Measurements from ENCODE around the gene RAPGEF2.
A peak's percentile ranks its signal among the peaks of the same experiment; 100 is the strongest.

Gene RAPGEF2

DNA sequence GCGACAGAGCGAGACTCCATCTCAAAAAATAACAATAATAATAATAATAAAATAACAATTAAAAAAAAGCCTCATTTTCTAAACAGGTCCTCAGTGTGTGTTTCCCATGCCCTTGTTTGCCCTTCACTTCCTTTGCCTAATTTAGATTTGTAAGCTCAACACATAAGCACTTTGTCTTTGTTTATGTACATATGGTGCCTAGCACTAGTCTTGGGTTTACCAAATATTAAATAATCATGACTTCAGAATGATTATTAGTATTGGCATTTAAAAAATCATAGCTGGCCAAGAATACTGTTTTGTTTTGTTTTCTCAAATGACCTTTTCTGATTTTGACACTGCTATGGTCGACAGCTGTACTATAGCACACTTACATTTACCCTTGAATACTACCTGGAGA, 6.4 kb upstream of the RAPGEF2 start:
- no peak overlapping the region for H3K4me2 ChIP-seq
- no peak overlapping the region for H3K27ac ChIP-seq
- peaks cover 0 to 5% (median 0%) of the 10 kb centered on the region in 10 experiments; a peak in 5 of 20 replicates for H3K4me1 ChIP-seq
- no peaks in the 10 kb centered on the region for H3K9me3 ChIP-seq (replicated peaks in 1 of 11)
- no peaks in the 10 kb centered on the region; a peak in 1 of 22 replicates for H3K27me3 ChIP-seq
- no peaks in the 10 kb centered on the region for H4K20me1 ChIP-seq
- H3K9ac ChIP-seq = no peak overlapping the region
- H3K4me3 ChIP-seq = no peak overlapping the region
- H3K36me3 ChIP-seq = no peaks in the 10 kb centered on the region
- no peak for TF ChIP-seq Cebpa-rat (IDR thresholded peaks at IDR 0.05)

DNA sequence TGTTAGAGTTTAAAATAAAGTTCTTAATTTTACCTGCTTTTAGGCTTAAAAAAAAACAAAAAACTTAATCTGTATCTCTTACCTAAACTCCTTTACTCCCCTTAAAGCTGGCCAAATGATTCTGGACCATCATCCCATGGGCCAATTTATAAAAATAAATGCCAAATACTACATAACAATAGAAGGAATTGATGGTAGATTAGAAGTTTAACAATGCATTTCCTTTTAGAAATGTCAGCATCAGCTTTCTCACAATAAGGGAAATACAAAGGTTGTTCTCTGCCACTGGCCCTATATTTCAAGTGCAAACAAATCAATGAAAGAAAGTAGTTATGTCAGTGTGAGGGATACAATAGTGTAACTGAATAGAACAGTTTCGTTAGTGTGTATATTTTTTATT, 5.7 kb upstream of the RAPGEF2 start:
- H3K9me3 ChIP-seq (replicated peaks in 1 of 11) = no peaks in the 10 kb centered on the region
- no peaks in the 10 kb centered on the region for H3K36me3 ChIP-seq
- H3K9ac ChIP-seq = no peak overlapping the region
- H3K27ac ChIP-seq = no peak overlapping the region
- H3K4me2 ChIP-seq = no peak overlapping the region
- no peaks in the 10 kb centered on the region for H4K20me1 ChIP-seq
- peaks cover 0 to 6% (median 2%) of the 10 kb centered on the region in 11 experiments; a peak in 5 of 22 replicates for H3K27me3 ChIP-seq
- peaks cover 0 to 12% (median 2%) of the 10 kb centered on the region in 10 experiments; a peak in 9 of 20 replicates for H3K4me1 ChIP-seq
- no peak overlapping the region for H3K4me3 ChIP-seq
- TF ChIP-seq Cebpa-rat (IDR thresholded peaks at IDR 0.05) = no peak

GRCh38 chr4:159097785-159098184, 5.1 kb upstream of the RAPGEF2 start:
- no peaks in the 10 kb centered on the region for H3K36me3 ChIP-seq
- no peak for TF ChIP-seq Cebpa-rat (IDR thresholded peaks at IDR 0.05)
- H4K20me1 ChIP-seq = no peaks in the 10 kb centered on the region
- no peaks in the 10 kb centered on the region for H3K9me3 ChIP-seq (replicated peaks in 1 of 11)
- no peak overlapping the region for H3K9ac ChIP-seq
- H3K4me3 ChIP-seq = no peak overlapping the region
- H3K27me3 ChIP-seq = peaks cover 0 to 10% (median 7%) of the 10 kb centered on the region in 11 experiments; a peak in 5 of 22 replicates
- no peak overlapping the region for H3K27ac ChIP-seq
- no peak overlapping the region for H3K4me2 ChIP-seq
- H3K4me1 ChIP-seq = peaks cover 0 to 16% (median 6%) of the 10 kb centered on the region in 10 experiments; a peak in 9 of 20 replicates

- no peak overlapping the region for H3K4me3 ChIP-seq
- no peaks in the 10 kb centered on the region for H3K9me3 ChIP-seq (replicated peaks in 1 of 11)
- H3K27ac ChIP-seq = no peak overlapping the region
- H3K4me2 ChIP-seq = no peak overlapping the region
- H3K9ac ChIP-seq = no peak overlapping the region
- H4K20me1 ChIP-seq = peaks cover 0 to 4% (median 0%) of the 10 kb centered on the region in 11 experiments; a peak in 3 of 22 replicates
- H3K36me3 ChIP-seq = no peaks in the 10 kb centered on the region
- no peak for TF ChIP-seq Cebpa-rat (IDR thresholded peaks at IDR 0.05)
- H3K4me1 ChIP-seq = peaks cover 0 to 16% (median 6%) of the 10 kb centered on the region in 10 experiments; a peak in 9 of 20 replicates
- peaks cover 0 to 10% (median 7%) of the 10 kb centered on the region in 11 experiments; a peak in 5 of 22 replicates for H3K27me3 ChIP-seq
Observed at GRCh38 chr4:159098482-159099127, 4.3 kb upstream of the RAPGEF2 start.

DNA sequence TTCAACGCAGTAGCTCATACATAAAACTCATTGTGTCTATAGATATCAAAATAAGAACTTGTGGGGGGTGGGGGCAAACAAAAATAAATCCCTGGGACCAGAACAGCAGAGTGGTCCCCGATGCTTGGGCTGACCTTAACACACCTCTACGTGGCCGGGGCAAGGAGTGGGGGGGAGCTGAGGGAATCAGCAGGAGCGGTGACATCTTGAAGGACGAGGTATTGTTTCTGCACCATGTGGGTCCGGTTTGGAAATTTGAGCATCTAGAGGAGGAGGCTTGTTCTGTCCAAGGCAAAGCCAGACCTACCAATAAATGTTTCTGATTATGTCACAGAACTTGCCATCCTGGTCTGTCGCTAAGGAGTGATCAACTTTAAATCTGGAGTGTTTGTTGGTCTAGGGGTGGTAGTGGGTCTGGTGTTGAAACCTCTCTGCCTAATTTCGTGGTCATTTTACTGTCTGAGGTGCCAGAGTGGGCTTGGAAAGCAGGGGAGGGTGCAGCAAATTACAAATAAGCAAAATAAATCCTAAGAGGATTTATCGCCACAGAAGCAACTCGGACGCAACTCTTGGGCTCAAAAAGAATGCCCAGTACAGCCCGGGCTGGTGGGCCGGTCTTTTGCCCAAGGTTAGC, 774 bp upstream of the RAPGEF2 start:
- peak overlapping the region; percentile 86 to 98 (median 94) for H3K9ac ChIP-seq
- no peaks in the 10 kb centered on the region for H3K36me3 ChIP-seq
- H3K9me3 ChIP-seq (replicated peaks in 1 of 11) = no peaks in the 10 kb centered on the region
- peak overlapping the region in 9 of 11 experiments; percentile 51 to 98 (median 95); a peak in 14 of 22 replicates for H3K27ac ChIP-seq
- H4K20me1 ChIP-seq = peaks cover 18 to 35% (median 31%) of the 10 kb centered on the region in 11 experiments; a peak in 21 of 22 replicates
- H3K4me2 ChIP-seq = peak overlapping the region; percentile 80 to 95 (median 92)
- peaks cover 19 to 42% (median 26%) of the 10 kb centered on the region in 10 experiments for H3K4me1 ChIP-seq
- peak overlapping the region; percentile 80 to 100 (median 97) for H3K4me3 ChIP-seq
- H3K27me3 ChIP-seq = peaks cover 0 to 10% (median 7%) of the 10 kb centered on the region in 11 experiments; a peak in 5 of 22 replicates
- no peak for TF ChIP-seq Cebpa-rat (IDR thresholded peaks at IDR 0.05)

GRCh38 chr4:159103384-159103990, 608 bp downstream of the RAPGEF2 start:
- H3K36me3 ChIP-seq = no peaks in the 10 kb centered on the region
- peak overlapping the region; percentile 86 to 98 (median 94) for H3K9ac ChIP-seq
- H3K27ac ChIP-seq = peak overlapping the region; percentile 85 to 98 (median 92)
- H3K4me2 ChIP-seq = peak overlapping the region; percentile 38 to 95 (median 87)
- H3K4me1 ChIP-seq = peaks cover 19 to 47% (median 29%) of the 10 kb centered on the region in 10 experiments
- peaks cover 18 to 48% (median 40%) of the 10 kb centered on the region in 11 experiments; a peak in 21 of 22 replicates for H4K20me1 ChIP-seq
- no peaks in the 10 kb centered on the region for H3K9me3 ChIP-seq (replicated peaks in 1 of 11)
- TF ChIP-seq Cebpa-rat (IDR thresholded peaks at IDR 0.05) = no peak
- H3K27me3 ChIP-seq = peaks cover 0 to 10% (median 7%) of the 10 kb centered on the region in 11 experiments; a peak in 5 of 22 replicates
- H3K4me3 ChIP-seq = peak overlapping the region; percentile 80 to 100 (median 97)

GRCh38 chr4:159104694-159105414, 2.0 kb downstream of the RAPGEF2 start:
- Histone ChIP-seq H4K20me1 (peaks cover 18 to 62% (median 51%) of the 10 kb centered on the region in 11 experiments; a peak in 21 of 22 replicates), H3K27me3 (peaks cover 0 to 10% (median 7%) of the 10 kb centered on the region in 11 experiments; a peak in 5 of 22 replicates), H3K9me3 (replicated peaks in 1 of 11) (no peaks in the 10 kb centered on the region), H3K4me1 (peaks cover 19 to 47% (median 34%) of the 10 kb centered on the region in 10 experiments), H3K4me2 (peak overlapping the region; percentile 80 to 98 (median 93)), H3K36me3 (no peaks in the 10 kb centered on the region), H3K4me3 (peak overlapping the region; percentile 80 to 100 (median 97)), H3K27ac (peak overlapping the region in 10 of 11 experiments; percentile 85 to 98 (median 94); a peak in 18 of 22 replicates), H3K9ac (peak overlapping the region; percentile 86 to 98 (median 94))
- peak in 8 of 11 experiments; percentile 35 to 73 (median 65); a peak in 11 of 22 replicates for TF ChIP-seq Cebpa-rat (IDR thresholded peaks at IDR 0.05)

DNA sequence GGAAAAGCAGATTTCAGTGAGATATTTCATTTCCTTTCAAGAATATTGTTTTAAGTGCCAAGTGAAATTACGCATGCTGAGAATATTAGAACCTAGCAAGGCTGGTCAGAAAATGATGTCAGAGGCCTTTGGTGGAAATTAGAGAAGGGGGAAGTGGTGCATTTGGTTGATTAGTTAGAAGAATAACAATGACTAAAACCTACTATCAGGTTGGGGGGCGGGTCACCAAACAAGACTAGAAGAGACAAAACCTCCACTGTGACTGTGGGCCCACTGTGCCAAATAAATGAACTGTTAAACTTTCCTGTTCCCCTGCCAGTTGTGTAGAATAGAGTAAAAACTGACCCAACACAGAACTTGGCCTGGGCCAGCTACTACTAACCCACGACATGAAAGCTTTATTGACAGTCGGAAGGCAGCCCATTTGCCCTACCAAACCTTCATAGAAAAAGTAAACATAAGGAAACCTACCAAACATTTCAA, 2.9 kb downstream of the RAPGEF2 start:
- no peaks in the 10 kb centered on the region for H3K9me3 ChIP-seq (replicated peaks in 1 of 11)
- H4K20me1 ChIP-seq = peaks cover 18 to 69% (median 56%) of the 10 kb centered on the region in 11 experiments; a peak in 21 of 22 replicates
- peaks cover 0 to 10% (median 7%) of the 10 kb centered on the region in 11 experiments; a peak in 5 of 22 replicates for H3K27me3 ChIP-seq
- no peak overlapping the region for H3K27ac ChIP-seq
- peak overlapping the region in 8 of 11 experiments; percentile 92 to 98 (median 94); a peak in 8 of 22 replicates for H3K9ac ChIP-seq
- H3K4me2 ChIP-seq = peak overlapping the region; percentile 80 to 98 (median 93)
- no peaks in the 10 kb centered on the region for H3K36me3 ChIP-seq
- peak overlapping the region; percentile 80 to 100 (median 97); a peak in 17 of 20 replicates for H3K4me3 ChIP-seq
- TF ChIP-seq Cebpa-rat (IDR thresholded peaks at IDR 0.05) = no peak
- peaks cover 19 to 47% (median 36%) of the 10 kb centered on the region in 10 experiments for H3K4me1 ChIP-seq
